ENCODE measurements around the gene ZFR.

GRCh38 chr5:32388432-32389129 is 56.0 kb downstream of the ZFR start:
- TF ChIP-seq EZH2phosphoT487 (IDR thresholded peaks at IDR 0.05; ENCODE audit: borderline replicate concordance, low read length) (no peak), CTCF (conservative IDR thresholded peaks at IDR 0.05; ENCODE audit: low read depth, low read length) (no peak)
